ENCODE results near the gene PBRM1. TPM values are rescaled to one million over a fixed set of nuclear protein-coding genes. Genes with fewer than 3 reads are reported as not detected.

Gene PBRM1
- total RNA-seq, 3 donors from 2014 or later (not counting 1 experiment from before 2014, with no cell fraction given) = 70.2 to 79.7 (median 76.6) TPM

DNA sequence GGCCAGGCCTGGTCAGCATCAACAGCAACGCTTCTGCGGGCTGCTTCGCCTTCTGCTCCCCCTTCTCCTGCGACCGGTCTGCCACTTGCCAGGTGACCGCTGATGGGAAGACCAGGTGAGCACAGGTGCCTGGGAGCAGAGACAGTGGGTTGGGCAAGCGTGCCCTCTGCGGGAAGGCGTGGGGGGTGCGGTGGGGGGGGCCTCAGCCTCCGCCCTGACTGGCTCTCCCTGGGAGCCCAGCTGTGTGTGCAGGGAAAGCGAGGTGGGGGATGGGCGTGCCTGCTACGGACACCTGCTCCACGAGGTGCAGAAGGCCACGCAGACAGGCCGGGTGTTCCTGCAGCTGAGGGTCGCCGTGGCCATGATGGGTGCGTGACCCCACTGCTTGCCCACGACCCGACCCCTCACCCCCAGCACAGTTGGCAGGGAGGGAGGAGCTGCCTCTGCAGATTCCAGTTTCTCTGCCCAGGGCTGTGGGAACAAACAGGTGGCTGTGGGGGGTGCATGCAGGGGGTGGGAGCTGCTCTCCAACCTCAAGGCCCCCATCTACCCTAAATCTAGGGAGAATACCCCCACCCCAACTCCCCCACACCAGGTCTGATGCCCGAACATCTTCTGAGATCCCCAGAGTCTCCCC lies 181.8 kb downstream of the PBRM1 start:
- Histone ChIP-seq H3K4me3 (ENCODE audit: low read length) (no peak overlapping the region), H3K27me3 (ENCODE audit: control insufficient read depth, insufficient read depth, low read length) (no peaks in the 10 kb centered on the region), H3K9me3 (ENCODE audit: control insufficient read depth, insufficient read depth, low read length) (no peaks in the 10 kb centered on the region), H3K36me3 (ENCODE audit: control insufficient read depth, insufficient read depth, low read length) (no peaks in the 10 kb centered on the region), H3K4me1 (ENCODE audit: control insufficient read depth, insufficient read depth, low read length) (peaks cover 11% of the 10 kb centered on the region), H3K27ac (ENCODE audit: low read length) (no peak overlapping the region)
- intact Hi-C loops (cut with micrococcal nuclease) = no loop called here
- DNase-seq (no peak), ATAC-seq (no peak)
- whole genome bisulfite sequencing (ENCODE audit: insufficient coverage) = 89% methylated on average over 23 of the region's 23 CpGs
- no peaks in the 10 kb centered on the region for H3K27me3 Mint-ChIP-seq (ENCODE audit: low read depth in 2 of 2)
- peaks cover 0 to 2% of the 10 kb centered on the region in 2 donors for H3K4me1 Mint-ChIP-seq
- H3K9me3 Mint-ChIP-seq = no peaks in the 10 kb centered on the region
- no peaks in the 10 kb centered on the region for H3K36me3 Mint-ChIP-seq
- H3K4me3 Mint-ChIP-seq = no peak overlapping the region
- TF ChIP-seq, protein P1, sequence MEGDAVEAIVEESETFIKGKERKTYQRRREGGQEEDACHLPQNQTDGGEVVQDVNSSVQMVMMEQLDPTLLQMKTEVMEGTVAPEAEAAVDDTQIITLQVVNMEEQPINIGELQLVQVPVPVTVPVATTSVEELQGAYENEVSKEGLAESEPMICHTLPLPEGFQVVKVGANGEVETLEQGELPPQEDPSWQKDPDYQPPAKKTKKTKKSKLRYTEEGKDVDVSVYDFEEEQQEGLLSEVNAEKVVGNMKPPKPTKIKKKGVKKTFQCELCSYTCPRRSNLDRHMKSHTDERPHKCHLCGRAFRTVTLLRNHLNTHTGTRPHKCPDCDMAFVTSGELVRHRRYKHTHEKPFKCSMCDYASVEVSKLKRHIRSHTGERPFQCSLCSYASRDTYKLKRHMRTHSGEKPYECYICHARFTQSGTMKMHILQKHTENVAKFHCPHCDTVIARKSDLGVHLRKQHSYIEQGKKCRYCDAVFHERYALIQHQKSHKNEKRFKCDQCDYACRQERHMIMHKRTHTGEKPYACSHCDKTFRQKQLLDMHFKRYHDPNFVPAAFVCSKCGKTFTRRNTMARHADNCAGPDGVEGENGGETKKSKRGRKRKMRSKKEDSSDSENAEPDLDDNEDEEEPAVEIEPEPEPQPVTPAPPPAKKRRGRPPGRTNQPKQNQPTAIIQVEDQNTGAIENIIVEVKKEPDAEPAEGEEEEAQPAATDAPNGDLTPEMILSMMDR (IDR thresholded peaks at IDR 0.05) = no peak
- H3K27ac Mint-ChIP-seq = no peak overlapping the region

DNA sequence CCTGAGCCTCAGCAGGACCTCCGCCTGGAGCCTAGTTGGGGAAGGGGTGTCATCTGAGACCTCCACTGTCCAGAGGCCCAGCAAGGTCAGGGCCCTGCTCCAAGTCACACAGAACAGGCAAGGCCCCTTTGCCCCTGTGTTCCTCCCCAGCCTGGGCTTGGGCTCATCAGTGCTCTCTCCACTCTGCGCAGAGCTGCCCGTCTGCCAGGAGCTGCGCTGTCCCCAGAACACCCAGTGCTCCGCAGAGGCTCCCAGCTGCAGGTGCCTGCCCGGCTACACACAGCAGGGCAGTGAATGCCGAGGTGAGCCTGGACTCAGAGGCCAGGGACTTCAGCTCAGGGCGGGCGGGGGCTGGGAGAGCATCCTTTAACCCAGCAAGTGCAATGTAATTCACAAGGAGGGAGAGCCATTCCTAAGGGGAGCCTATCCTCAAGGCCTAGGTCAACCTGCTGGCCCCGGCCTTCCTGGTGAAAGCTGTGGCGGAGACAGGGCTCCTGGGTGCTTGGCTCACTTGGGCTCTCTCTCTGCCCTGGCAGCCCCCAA lies 182.8 kb downstream of the PBRM1 start:
- Histone ChIP-seq H3K27ac (ENCODE audit: low read length) (no peak overlapping the region), H3K36me3 (ENCODE audit: control insufficient read depth, insufficient read depth, low read length) (no peaks in the 10 kb centered on the region), H3K9me3 (ENCODE audit: control insufficient read depth, insufficient read depth, low read length) (no peaks in the 10 kb centered on the region), H3K4me3 (ENCODE audit: low read length) (no peak overlapping the region), H3K27me3 (ENCODE audit: control insufficient read depth, insufficient read depth, low read length) (no peaks in the 10 kb centered on the region), H3K4me1 (ENCODE audit: control insufficient read depth, insufficient read depth, low read length) (peaks cover 21% of the 10 kb centered on the region)
- 92% methylated on average over 11 of the region's 11 CpGs for WGBS (ENCODE audit: insufficient coverage)
- TF ChIP-seq, protein P1 (IDR thresholded peaks at IDR 0.05) = no peak
- no peak for ATAC-seq
- H3K9me3 Mint-ChIP-seq = no peaks in the 10 kb centered on the region
- no peak overlapping the region for H3K4me3 Mint-ChIP-seq
- H3K27ac Mint-ChIP-seq = no peak overlapping the region
- no peaks in the 10 kb centered on the region for H3K36me3 Mint-ChIP-seq
- H3K4me1 Mint-ChIP-seq = peaks cover 0 to 8% of the 10 kb centered on the region in 2 donors
- intact Hi-C loops (cut with micrococcal nuclease) = no loop called here
- no peak for DNase-seq
- H3K27me3 Mint-ChIP-seq (ENCODE audit: low read depth in 2 of 2) = no peaks in the 10 kb centered on the region

DNA sequence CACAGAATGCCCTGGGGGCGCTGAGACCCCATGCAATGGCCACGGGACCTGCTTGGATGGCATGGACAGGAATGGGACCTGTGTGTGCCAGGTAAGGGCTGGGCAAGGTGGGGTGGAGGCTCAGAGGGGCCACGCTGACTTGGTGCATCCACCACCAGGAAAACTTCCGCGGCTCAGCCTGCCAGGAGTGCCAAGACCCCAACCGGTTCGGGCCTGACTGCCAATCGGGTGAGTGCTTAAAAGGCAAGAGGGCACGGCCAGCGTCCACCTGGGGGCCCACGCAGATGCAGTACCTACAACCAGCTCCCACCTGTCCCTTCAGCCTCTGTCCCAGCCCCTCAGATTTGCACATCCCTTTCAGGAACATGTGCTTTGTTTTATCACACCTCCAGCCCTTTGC lies 183.7 kb downstream of the PBRM1 start:
- intact Hi-C loops (cut with micrococcal nuclease) = no loop called here
- H3K36me3 Mint-ChIP-seq = no peaks in the 10 kb centered on the region
- Histone ChIP-seq H3K9me3 (ENCODE audit: control insufficient read depth, insufficient read depth, low read length) (no peaks in the 10 kb centered on the region), H3K27ac (ENCODE audit: low read length) (no peak overlapping the region), H3K4me3 (ENCODE audit: low read length) (no peak overlapping the region), H3K36me3 (ENCODE audit: control insufficient read depth, insufficient read depth, low read length) (no peaks in the 10 kb centered on the region), H3K4me1 (ENCODE audit: control insufficient read depth, insufficient read depth, low read length) (peaks cover 24% of the 10 kb centered on the region), H3K27me3 (ENCODE audit: control insufficient read depth, insufficient read depth, low read length) (no peaks in the 10 kb centered on the region)
- ATAC-seq (no peak), DNase-seq (no peak)
- WGBS (ENCODE audit: insufficient coverage) = 90% methylated on average over 11 of the region's 11 CpGs
- peaks cover 0 to 8% of the 10 kb centered on the region in 2 donors for H3K4me1 Mint-ChIP-seq
- no peaks in the 10 kb centered on the region for H3K27me3 Mint-ChIP-seq (ENCODE audit: low read depth in 2 of 2)
- H3K27ac Mint-ChIP-seq = no peak overlapping the region
- no peaks in the 10 kb centered on the region for H3K9me3 Mint-ChIP-seq
- TF ChIP-seq, protein P1 (IDR thresholded peaks at IDR 0.05) = no peak
- H3K4me3 Mint-ChIP-seq = no peak overlapping the region

DNA sequence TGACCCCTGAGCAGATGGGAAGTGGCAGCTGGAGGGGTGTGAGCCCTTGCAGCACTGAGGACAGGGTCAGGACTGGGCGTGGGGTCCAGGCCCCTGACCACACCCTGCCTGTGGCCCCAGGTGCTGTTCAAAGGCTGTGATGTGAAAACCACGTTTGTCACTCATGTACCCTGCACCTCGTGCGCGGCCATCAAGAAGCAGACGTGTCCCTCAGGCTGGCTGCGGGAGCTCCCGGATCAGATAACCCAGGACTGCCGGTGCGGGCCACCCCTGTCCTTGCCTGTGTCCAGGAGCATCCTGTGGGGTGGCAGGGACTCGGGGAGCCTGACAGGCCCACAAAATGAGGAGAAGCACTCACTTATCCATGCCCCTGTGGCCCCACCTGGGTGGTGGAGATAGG lies 184.7 kb downstream of the PBRM1 start:
- Histone ChIP-seq H3K4me3 (ENCODE audit: low read length) (no peak overlapping the region), H3K4me1 (ENCODE audit: control insufficient read depth, insufficient read depth, low read length) (peaks cover 28% of the 10 kb centered on the region), H3K36me3 (ENCODE audit: control insufficient read depth, insufficient read depth, low read length) (no peaks in the 10 kb centered on the region), H3K27me3 (ENCODE audit: control insufficient read depth, insufficient read depth, low read length) (no peaks in the 10 kb centered on the region), H3K27ac (ENCODE audit: low read length) (no peak overlapping the region), H3K9me3 (ENCODE audit: control insufficient read depth, insufficient read depth, low read length) (no peaks in the 10 kb centered on the region)
- 72% methylated on average over 11 of the region's 11 CpGs for WGBS (ENCODE audit: insufficient coverage)
- intact Hi-C loops (cut with micrococcal nuclease) = no loop called here
- ATAC-seq = no peak
- Mint-ChIP-seq H3K4me3 (no peak overlapping the region), H3K4me1 (peaks cover 0 to 8% of the 10 kb centered on the region in 2 donors), H3K36me3 (no peaks in the 10 kb centered on the region), H3K27ac (no peak overlapping the region), H3K9me3 (no peaks in the 10 kb centered on the region), H3K27me3 (ENCODE audit: low read depth in 2 of 2) (no peaks in the 10 kb centered on the region)
- DNase-seq = no peak
- TF ChIP-seq, protein P1 (IDR thresholded peaks at IDR 0.05) = no peak

All from natural killer cell (primary cell).